ENCODE measurements around the gene KIF16B.

The KIF16B gene

GRCh38 chr20:16312998-16313397 is 260.2 kb downstream of the KIF16B start:
- TF ChIP-seq CTCF (IDR thresholded peaks at IDR 0.05; ENCODE audit: insufficient read depth, low read length, poor library complexity, severe bottlenecking) = no peak
- no peaks in the 10 kb centered on the region for H3K27me3 ChIP-seq (replicated peaks; ENCODE audit: control insufficient read depth, insufficient read depth, low read length)
- no peak overlapping the region for H3K4me3 ChIP-seq (replicated peaks; ENCODE audit: low read depth, low read length)
- no peak for DNase-seq (ENCODE audit: extremely low read depth, insufficient read length)
- no peaks in the 10 kb centered on the region for H3K36me3 ChIP-seq (ENCODE audit: control insufficient read depth, insufficient read depth, low read length)

- no peak overlapping the region for H3K4me3 ChIP-seq (replicated peaks; ENCODE audit: low read depth, low read length)
- no peaks in the 10 kb centered on the region for H3K36me3 ChIP-seq (ENCODE audit: control insufficient read depth, insufficient read depth, low read length)
- no peak for TF ChIP-seq CTCF (IDR thresholded peaks at IDR 0.05; ENCODE audit: insufficient read depth, low read length, poor library complexity, severe bottlenecking)
- no peak for DNase-seq (ENCODE audit: extremely low read depth, insufficient read length)
- no peaks in the 10 kb centered on the region for H3K27me3 ChIP-seq (replicated peaks; ENCODE audit: control insufficient read depth, insufficient read depth, low read length)
Observed at GRCh38 chr20:16311756-16312155, 261.5 kb downstream of the KIF16B start.

- no peak for TF ChIP-seq CTCF (IDR thresholded peaks at IDR 0.05; ENCODE audit: insufficient read depth, low read length, poor library complexity, severe bottlenecking)
- DNase-seq (ENCODE audit: extremely low read depth, insufficient read length) = no peak
- Histone ChIP-seq H3K4me3 (replicated peaks; ENCODE audit: low read depth, low read length) (no peak overlapping the region), H3K27me3 (replicated peaks; ENCODE audit: control insufficient read depth, insufficient read depth, low read length) (no peaks in the 10 kb centered on the region), H3K36me3 (ENCODE audit: control insufficient read depth, insufficient read depth, low read length) (no peaks in the 10 kb centered on the region)
Observed at GRCh38 chr20:16308754-16309153, 264.5 kb downstream of the KIF16B start.

GRCh38 chr20:16302818-16303217 is 270.4 kb downstream of the KIF16B start:
- no peaks in the 10 kb centered on the region for H3K36me3 ChIP-seq (ENCODE audit: control insufficient read depth, insufficient read depth, low read length)
- DNase-seq (ENCODE audit: extremely low read depth, insufficient read length) = no peak
- TF ChIP-seq CTCF (IDR thresholded peaks at IDR 0.05; ENCODE audit: insufficient read depth, low read length, poor library complexity, severe bottlenecking) = no peak
- H3K27me3 ChIP-seq (replicated peaks; ENCODE audit: control insufficient read depth, insufficient read depth, low read length) = no peaks in the 10 kb centered on the region
- H3K4me3 ChIP-seq (replicated peaks; ENCODE audit: low read depth, low read length) = no peak overlapping the region

GRCh38 chr20:16301986-16302385 is 271.3 kb downstream of the KIF16B start:
- Histone ChIP-seq H3K4me3 (replicated peaks; ENCODE audit: low read depth, low read length) (no peak overlapping the region), H3K36me3 (ENCODE audit: control insufficient read depth, insufficient read depth, low read length) (no peaks in the 10 kb centered on the region), H3K27me3 (replicated peaks; ENCODE audit: control insufficient read depth, insufficient read depth, low read length) (no peaks in the 10 kb centered on the region)
- no peak for TF ChIP-seq CTCF (IDR thresholded peaks at IDR 0.05; ENCODE audit: insufficient read depth, low read length, poor library complexity, severe bottlenecking)
- no peak for DNase-seq (ENCODE audit: extremely low read depth, insufficient read length)

GRCh38 chr20:16299897-16300296 is 273.4 kb downstream of the KIF16B start:
- DNase-seq (ENCODE audit: extremely low read depth, insufficient read length) = no peak
- H3K27me3 ChIP-seq (replicated peaks; ENCODE audit: control insufficient read depth, insufficient read depth, low read length) = no peaks in the 10 kb centered on the region
- H3K4me3 ChIP-seq (replicated peaks; ENCODE audit: low read depth, low read length) = no peak overlapping the region
- no peaks in the 10 kb centered on the region for H3K36me3 ChIP-seq (ENCODE audit: control insufficient read depth, insufficient read depth, low read length)
- no peak for TF ChIP-seq CTCF (IDR thresholded peaks at IDR 0.05; ENCODE audit: insufficient read depth, low read length, poor library complexity, severe bottlenecking)
